Breast epithelium (tissue), 3 donors: Measurements from ENCODE around the gene HOXD9.

ENCODE experiments used
- CTCF ChIP-seq, 3 donors: fragments of 450-650 bp; IDR thresholded peaks; one replicate each; pipeline ENCODE4 v1.5.1; 2016 to 2017; ENCODE audit warnings: antibody characterized with exemption in 3 of 3, mild to moderate bottlenecking in 3 of 3, moderate library complexity in 3 of 3
- POLR2A ChIP-seq: fragments of 450-650 bp; IDR thresholded peaks from one replicate; pipeline ENCODE4 v1.6.1; 2016; ENCODE audit warnings: antibody characterized with exemption, mild to moderate bottlenecking, moderate library complexity
- POLR2AphosphoS5 ChIP-seq, 3 donors: sonication (generic); formaldehyde crosslinking; IDR thresholded peaks; one replicate each; pipeline ENCODE4 v1.6.1; 2017; ENCODE audit warnings: antibody characterized with exemption in 3 of 3

DNA sequence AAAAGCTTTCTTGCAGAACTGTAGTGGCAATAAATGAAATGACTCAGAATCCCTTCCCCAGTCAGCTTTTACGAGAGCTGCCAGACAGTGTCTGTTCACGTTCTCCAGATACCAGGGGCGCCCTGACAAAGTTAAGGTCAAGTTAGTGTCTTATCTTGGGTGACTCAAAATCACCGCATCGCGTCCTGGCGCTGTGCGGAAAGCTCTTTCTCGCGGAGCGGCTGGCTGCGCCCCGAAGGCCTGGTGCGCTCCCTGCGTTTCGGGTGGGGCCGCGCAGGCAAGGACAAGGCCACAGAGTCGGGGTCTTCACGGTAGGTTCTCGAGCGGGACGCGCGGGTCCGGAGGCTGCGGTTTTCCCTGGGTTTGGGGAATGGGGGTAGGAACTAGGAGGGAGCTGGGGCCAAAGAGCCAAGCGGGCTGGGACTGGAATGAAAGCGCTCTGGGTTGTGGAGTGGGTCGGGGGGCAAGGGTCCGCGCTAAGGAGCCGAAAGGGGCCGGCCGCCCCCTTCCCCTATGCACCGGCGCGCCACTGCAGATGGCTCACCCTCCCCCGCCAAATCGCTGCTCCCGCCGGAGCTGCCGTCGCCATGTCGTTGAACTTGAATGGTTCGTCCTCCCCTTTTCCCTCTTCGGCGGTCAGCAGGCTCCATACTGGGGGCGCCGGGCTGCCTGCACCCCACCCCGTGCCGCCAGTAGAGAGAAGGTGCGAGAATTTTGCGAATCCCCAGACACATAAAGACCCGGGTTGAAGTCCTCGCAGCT, 18.0 kb upstream of the HOXD9 start:
- no peak for TF ChIP-seq CTCF (IDR thresholded peaks at IDR 0.05)
- no peak for TF ChIP-seq POLR2A
- no peak for TF ChIP-seq POLR2AphosphoS5 (IDR thresholded peaks at IDR 0.05)
